ENCODE data around the gene FST.

The FST gene

GRCh38 chr5:53472720-53473510 is 7.5 kb upstream of the FST start:
- H3K27ac ChIP-seq (ENCODE audit: insufficient read depth, low read depth, low read length, poor library complexity, severe bottlenecking) = no peak overlapping the region
- no peaks in the 10 kb centered on the region for H3K9me3 ChIP-seq (ENCODE audit: control insufficient read depth, low read length)
- no peak overlapping the region for H3K4me3 ChIP-seq (ENCODE audit: insufficient read depth, low read depth, low read length)
- no peaks in the 10 kb centered on the region for H3K27me3 ChIP-seq (ENCODE audit: control insufficient read depth, insufficient read depth, low read length, poor library complexity, severe bottlenecking)
- H3K4me1 ChIP-seq (ENCODE audit: control insufficient read depth, insufficient read depth, low read length) = no peaks in the 10 kb centered on the region
- no peaks in the 10 kb centered on the region for H3K36me3 ChIP-seq (ENCODE audit: control insufficient read depth, insufficient read depth, low read length)
- WGBS, 2 experiments = 97 to 100% methylated on average over 1 to 3 of the region's 4 CpGs

- Histone ChIP-seq H3K9me3 (ENCODE audit: control insufficient read depth, low read length) (no peaks in the 10 kb centered on the region), H3K27ac (ENCODE audit: insufficient read depth, low read depth, low read length, poor library complexity, severe bottlenecking) (no peak overlapping the region), H3K36me3 (ENCODE audit: control insufficient read depth, insufficient read depth, low read length) (no peaks in the 10 kb centered on the region), H3K4me3 (ENCODE audit: insufficient read depth, low read depth, low read length) (no peak overlapping the region), H3K27me3 (ENCODE audit: control insufficient read depth, insufficient read depth, low read length, poor library complexity, severe bottlenecking) (no peaks in the 10 kb centered on the region), H3K4me1 (ENCODE audit: control insufficient read depth, insufficient read depth, low read length) (no peaks in the 10 kb centered on the region)
Observed at GRCh38 chr5:53473633-53474032, 6.8 kb upstream of the FST start.

DNA sequence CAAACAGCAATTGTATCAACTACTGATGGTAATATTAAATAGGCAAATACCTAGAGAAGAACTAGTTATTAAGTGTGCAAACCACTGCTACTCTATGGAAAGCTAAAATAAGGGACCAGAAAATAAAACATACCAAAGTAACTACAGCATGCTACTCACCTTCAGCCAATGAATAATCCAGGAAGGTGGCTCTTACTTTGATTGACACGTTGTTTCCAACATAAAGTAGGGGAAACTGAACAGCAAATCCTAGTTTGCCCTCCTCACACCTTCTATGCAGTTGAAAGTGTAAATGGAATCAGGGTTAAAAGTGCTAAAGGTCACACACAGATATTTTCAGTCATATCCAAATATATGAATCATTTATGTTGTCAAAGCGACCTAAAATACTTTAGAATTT is 5.1 kb upstream of the FST start:
- 97 to 100% methylated on average over 1 to 2 of the region's 2 CpGs for WGBS, 2 experiments
- no peaks in the 10 kb centered on the region for H3K36me3 ChIP-seq (ENCODE audit: control insufficient read depth, insufficient read depth, low read length)
- H3K9me3 ChIP-seq (ENCODE audit: control insufficient read depth, low read length) = no peaks in the 10 kb centered on the region
- H3K4me3 ChIP-seq (ENCODE audit: insufficient read depth, low read depth, low read length) = no peak overlapping the region
- H3K27me3 ChIP-seq (ENCODE audit: control insufficient read depth, insufficient read depth, low read length, poor library complexity, severe bottlenecking) = no peaks in the 10 kb centered on the region
- H3K4me1 ChIP-seq (ENCODE audit: control insufficient read depth, insufficient read depth, low read length) = no peaks in the 10 kb centered on the region
- H3K27ac ChIP-seq (ENCODE audit: insufficient read depth, low read depth, low read length, poor library complexity, severe bottlenecking) = no peak overlapping the region

- Histone ChIP-seq H3K36me3 (ENCODE audit: control insufficient read depth, insufficient read depth, low read length) (no peaks in the 10 kb centered on the region), H3K27me3 (ENCODE audit: control insufficient read depth, insufficient read depth, low read length, poor library complexity, severe bottlenecking) (no peaks in the 10 kb centered on the region), H3K9me3 (ENCODE audit: control insufficient read depth, low read length) (no peaks in the 10 kb centered on the region), H3K4me1 (ENCODE audit: control insufficient read depth, insufficient read depth, low read length) (no peaks in the 10 kb centered on the region), H3K4me3 (ENCODE audit: insufficient read depth, low read depth, low read length) (no peak overlapping the region), H3K27ac (ENCODE audit: insufficient read depth, low read depth, low read length, poor library complexity, severe bottlenecking) (no peak overlapping the region)
- WGBS, 2 experiments = 100% methylated on average over 2 of the region's 3 CpGs
Observed at GRCh38 chr5:53476019-53476418, 4.4 kb upstream of the FST start.

DNA sequence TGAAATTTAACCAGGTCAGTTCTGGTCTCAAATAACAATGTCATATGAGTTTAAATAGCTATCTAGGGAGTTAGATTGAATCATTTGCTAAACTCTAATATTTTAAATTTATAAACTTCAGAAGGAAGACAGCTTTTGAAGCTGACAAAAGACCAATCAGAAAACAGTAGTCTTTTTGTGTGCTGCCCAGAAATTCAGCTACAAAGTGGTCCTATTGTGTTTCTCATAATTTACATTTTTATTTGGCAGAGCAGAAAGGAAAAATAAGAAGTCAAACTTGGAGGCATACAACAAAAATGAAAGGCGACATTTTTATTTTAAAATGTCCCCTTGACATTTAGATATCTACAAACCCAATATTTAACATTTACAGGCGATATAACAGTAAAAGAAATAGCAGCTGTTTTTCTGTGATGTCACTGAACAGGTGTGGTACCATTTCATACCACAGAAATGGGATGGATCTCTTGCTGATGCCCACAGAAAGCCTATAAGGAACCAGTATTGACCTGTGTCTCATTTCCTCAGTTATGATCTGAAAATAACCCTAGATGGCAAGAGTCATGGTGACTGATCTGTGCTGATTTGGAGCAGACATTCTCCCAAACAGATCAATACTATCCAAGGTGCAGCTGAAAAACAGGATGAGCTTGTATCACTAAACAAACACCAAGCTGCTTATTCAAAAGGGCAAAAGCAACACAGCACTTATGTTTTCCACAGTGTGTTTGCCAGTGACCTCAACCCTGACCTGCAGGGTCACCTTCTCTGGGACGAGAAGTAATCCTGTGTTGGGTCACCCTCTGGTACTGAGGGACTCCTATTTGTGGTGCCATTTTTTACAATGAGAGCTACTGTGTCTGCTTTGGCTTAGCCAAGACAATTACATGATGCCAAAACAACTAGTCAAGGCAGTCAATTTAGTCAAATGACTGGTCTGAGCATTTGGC is 3.6 kb upstream of the FST start:
- H3K27ac ChIP-seq (ENCODE audit: insufficient read depth, low read depth, low read length, poor library complexity, severe bottlenecking) = no peak overlapping the region
- no peaks in the 10 kb centered on the region for H3K9me3 ChIP-seq (ENCODE audit: control insufficient read depth, low read length)
- no peaks in the 10 kb centered on the region for H3K36me3 ChIP-seq (ENCODE audit: control insufficient read depth, insufficient read depth, low read length)
- 89 to 94% methylated on average over 3 of the region's 3 CpGs for WGBS, 2 experiments
- H3K27me3 ChIP-seq (ENCODE audit: control insufficient read depth, insufficient read depth, low read length, poor library complexity, severe bottlenecking) = no peaks in the 10 kb centered on the region
- no peaks in the 10 kb centered on the region for H3K4me1 ChIP-seq (ENCODE audit: control insufficient read depth, insufficient read depth, low read length)
- no peak overlapping the region for H3K4me3 ChIP-seq (ENCODE audit: insufficient read depth, low read depth, low read length)

DNA sequence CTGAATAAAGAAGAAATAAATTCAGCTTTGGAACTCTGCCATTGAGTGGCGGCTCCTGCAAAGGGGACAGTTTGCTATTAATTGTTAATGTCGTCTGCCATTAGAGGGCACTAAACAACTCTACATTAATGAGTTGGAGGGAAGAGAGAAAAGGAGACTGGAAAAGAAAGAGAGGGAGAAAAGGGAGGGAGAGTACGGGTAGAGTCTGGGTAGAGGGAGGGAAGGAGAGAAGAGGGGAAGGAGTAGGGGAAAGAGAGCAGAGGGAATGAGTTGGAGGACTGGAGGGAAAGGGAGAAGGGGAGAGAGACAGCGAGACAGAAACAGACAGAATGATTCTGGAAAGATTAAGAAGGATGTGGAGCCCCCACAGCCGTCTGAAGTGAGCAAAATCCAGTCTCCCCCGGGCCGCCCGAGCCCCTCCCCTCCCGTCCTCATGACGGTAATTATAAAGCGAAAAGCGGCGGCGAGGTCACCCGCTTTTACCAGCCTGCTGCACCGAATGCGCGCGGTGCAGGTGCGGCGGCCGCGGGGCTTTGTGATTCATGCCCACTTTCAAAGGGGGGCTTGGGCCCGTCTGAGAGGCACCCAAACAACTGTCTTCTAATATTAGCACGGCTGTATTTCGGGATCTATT is 1.9 kb upstream of the FST start:
- no peaks in the 10 kb centered on the region for H3K27me3 ChIP-seq (ENCODE audit: control insufficient read depth, insufficient read depth, low read length, poor library complexity, severe bottlenecking)
- H3K27ac ChIP-seq (ENCODE audit: insufficient read depth, low read depth, low read length, poor library complexity, severe bottlenecking) = peak overlapping the region; percentile 85
- H3K4me3 ChIP-seq (ENCODE audit: insufficient read depth, low read depth, low read length) = peak overlapping the region; percentile 89
- WGBS, 2 experiments = 0% methylated on average over 26 of the region's 26 CpGs
- no peaks in the 10 kb centered on the region for H3K9me3 ChIP-seq (ENCODE audit: control insufficient read depth, low read length)
- peaks cover 8% of the 10 kb centered on the region for H3K4me1 ChIP-seq (ENCODE audit: control insufficient read depth, insufficient read depth, low read length)
- no peaks in the 10 kb centered on the region for H3K36me3 ChIP-seq (ENCODE audit: control insufficient read depth, insufficient read depth, low read length)

DNA sequence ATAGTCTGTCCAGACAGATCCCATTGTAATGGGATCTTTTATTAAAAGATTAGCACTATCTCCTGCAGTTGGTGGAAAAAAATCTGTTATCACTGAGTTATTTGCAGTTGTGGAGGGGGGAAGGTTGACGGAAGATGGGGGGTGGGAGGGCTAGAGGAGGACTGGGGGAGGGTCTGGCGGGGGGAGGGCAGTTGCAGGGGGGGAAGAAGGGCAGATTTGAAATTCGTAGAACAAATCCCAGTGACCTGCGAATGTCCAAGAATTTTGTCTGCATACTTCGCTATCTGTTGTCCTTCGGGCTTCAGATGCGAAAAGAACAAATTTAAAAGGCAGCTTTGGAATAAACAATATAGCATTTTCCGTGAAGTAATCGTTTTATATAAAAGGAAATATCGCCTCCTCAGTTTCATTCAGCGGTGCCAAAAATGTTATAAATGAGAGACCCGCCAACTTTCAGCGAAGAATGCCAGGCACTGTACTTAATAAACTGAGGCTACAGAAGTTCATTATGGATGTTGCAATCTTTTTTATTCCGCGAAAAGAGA is 1.3 kb upstream of the FST start:
- peaks cover 1% of the 10 kb centered on the region for H3K36me3 ChIP-seq (ENCODE audit: control insufficient read depth, insufficient read depth, low read length)
- H3K4me1 ChIP-seq (ENCODE audit: control insufficient read depth, insufficient read depth, low read length) = peaks cover 13% of the 10 kb centered on the region
- H3K4me3 ChIP-seq (ENCODE audit: insufficient read depth, low read depth, low read length) = peak overlapping the region; percentile 89
- no peaks in the 10 kb centered on the region for H3K27me3 ChIP-seq (ENCODE audit: control insufficient read depth, insufficient read depth, low read length, poor library complexity, severe bottlenecking)
- H3K9me3 ChIP-seq (ENCODE audit: control insufficient read depth, low read length) = no peaks in the 10 kb centered on the region
- H3K27ac ChIP-seq (ENCODE audit: insufficient read depth, low read depth, low read length, poor library complexity, severe bottlenecking) = peak overlapping the region; percentile 85
- WGBS, 2 experiments = 0 to 1% methylated on average over 15 of the region's 15 CpGs

GRCh38 chr5:53479590-53480415 is 626 bp upstream of the FST start:
- Histone ChIP-seq H3K27me3 (ENCODE audit: control insufficient read depth, insufficient read depth, low read length, poor library complexity, severe bottlenecking) (no peaks in the 10 kb centered on the region), H3K4me1 (ENCODE audit: control insufficient read depth, insufficient read depth, low read length) (peaks cover 17% of the 10 kb centered on the region), H3K36me3 (ENCODE audit: control insufficient read depth, insufficient read depth, low read length) (peaks cover 6% of the 10 kb centered on the region), H3K9me3 (ENCODE audit: control insufficient read depth, low read length) (no peaks in the 10 kb centered on the region), H3K4me3 (ENCODE audit: insufficient read depth, low read depth, low read length) (peak overlapping the region; percentile 89), H3K27ac (ENCODE audit: insufficient read depth, low read depth, low read length, poor library complexity, severe bottlenecking) (peak overlapping the region; percentile 85)
- 0% methylated on average over 73 to 78 of the region's 81 CpGs for WGBS, 2 experiments

DNA sequence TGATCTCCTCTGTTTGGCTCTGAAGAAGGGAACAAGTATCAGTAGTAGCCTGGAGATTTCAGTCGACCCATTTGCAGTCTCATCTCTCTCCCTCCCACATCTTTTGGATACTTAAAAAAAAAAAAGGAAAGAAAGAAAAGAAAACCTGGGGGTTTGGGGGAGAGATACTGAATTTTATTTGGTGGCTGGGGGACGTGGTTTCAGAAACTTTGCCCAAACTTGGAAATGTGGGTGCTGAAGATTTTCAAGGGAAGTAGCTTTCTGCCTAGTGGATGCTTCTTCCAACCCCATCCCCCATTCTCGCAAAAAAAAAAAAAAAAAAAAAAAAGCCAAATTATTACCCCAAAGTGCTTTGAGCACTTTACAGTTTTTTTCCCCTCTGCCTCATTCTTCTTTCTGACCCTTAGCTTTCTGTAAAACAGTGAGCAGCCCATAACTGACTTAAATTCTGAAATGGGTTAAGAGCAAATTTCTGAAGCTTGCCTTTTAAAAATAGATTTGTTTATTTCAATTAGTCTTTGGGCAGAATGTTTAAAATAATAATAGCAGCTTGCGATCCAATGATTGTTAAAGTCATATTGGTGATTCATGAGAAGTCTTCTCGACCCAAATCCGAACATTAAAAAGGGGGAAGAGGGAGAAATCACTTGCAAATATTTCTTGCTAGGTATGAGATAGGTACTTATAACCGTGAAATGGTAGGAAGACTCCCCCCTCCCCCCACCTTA is 894 bp downstream of the FST start:
- no peaks in the 10 kb centered on the region for H3K27me3 ChIP-seq (ENCODE audit: control insufficient read depth, insufficient read depth, low read length, poor library complexity, severe bottlenecking)
- WGBS, 2 experiments = 0% methylated on average over 5 to 7 of the region's 7 CpGs
- peaks cover 21% of the 10 kb centered on the region for H3K4me1 ChIP-seq (ENCODE audit: control insufficient read depth, insufficient read depth, low read length)
- H3K27ac ChIP-seq (ENCODE audit: insufficient read depth, low read depth, low read length, poor library complexity, severe bottlenecking) = peak overlapping the region; percentile 73
- peaks cover 10% of the 10 kb centered on the region for H3K36me3 ChIP-seq (ENCODE audit: control insufficient read depth, insufficient read depth, low read length)
- H3K9me3 ChIP-seq (ENCODE audit: control insufficient read depth, low read length) = no peaks in the 10 kb centered on the region
- peak overlapping the region; percentile 89 for H3K4me3 ChIP-seq (ENCODE audit: insufficient read depth, low read depth, low read length)

All from ectodermal cell (in vitro differentiated cells).